GM23248 (cell line): ENCODE results near the gene PCGF2.

ENCODE experiments used
- EZH2 ChIP-seq: fragments of 200-600 bp; sonication (generic); IDR thresholded peaks from 2 replicates; pipeline ENCODE4 v1.6.1; 2018; ENCODE audit warnings: antibody characterized with exemption, mild to moderate bottlenecking; ENCODE audit not compliant: insufficient read depth, poor library complexity, severe bottlenecking
- EZH2phosphoT487 ChIP-seq: fragments of 200-600 bp; sonication (generic); IDR thresholded peaks from 2 replicates; pipeline ENCODE4 v1.6.1; 2018; ENCODE audit warnings: antibody characterized with exemption, moderate library complexity, mild to moderate bottlenecking, low read depth; ENCODE audit not compliant: insufficient read depth

- TF ChIP-seq EZH2 (no peak), EZH2phosphoT487 (no peak)
Observed at GRCh38 chr17:38730526-38731379, 17.4 kb downstream of the PCGF2 start.
